ENCODE measurements around the gene AOC3. TPM values are rescaled to one million over a fixed set of nuclear protein-coding genes. Genes with fewer than 3 reads are reported as not detected.
A peak's percentile ranks its signal among the peaks of the same experiment; 100 is the strongest.
"Not testable (repeated sequence)": the region's sequence is repeated elsewhere in the genome, so short reads cannot be mapped to it uniquely, and the experiment has no call there.

Gene AOC3
- total RNA-seq, 1 donor from 2014 or later, result 36.5 TPM

- Mint-ChIP-seq H3K27ac (ENCODE audit: unreplicated experiment) (no peak overlapping the region), H3K36me3 (ENCODE audit: low read depth, unreplicated experiment) (peaks cover 5% of the 10 kb centered on the region), H3K4me1 (ENCODE audit: unreplicated experiment) (peaks cover 21% of the 10 kb centered on the region), H3K27me3 (ENCODE audit: unreplicated experiment) (peaks cover 9% of the 10 kb centered on the region), H3K9me3 (ENCODE audit: unreplicated experiment) (no peaks in the 10 kb centered on the region), H3K4me3 (ENCODE audit: unreplicated experiment) (no peak overlapping the region)
- DNase-seq (ENCODE audit: low spot score), result no peak
- TF ChIP-seq CTCF (IDR thresholded peaks at IDR 0.05; ENCODE audit: unreplicated experiment), result no peak
These were observed 1.4 kb upstream of the AOC3 start for GRCh38 chr17:42849451-42850181.

GRCh38 chr17:42851371-42852240 lies 607 bp downstream of the AOC3 start:
- not testable (repeated sequence) for H3K36me3 Mint-ChIP-seq (ENCODE audit: low read depth, unreplicated experiment); DNase-seq (ENCODE audit: low spot score); H3K27me3 Mint-ChIP-seq (ENCODE audit: unreplicated experiment); H3K9me3 Mint-ChIP-seq (ENCODE audit: unreplicated experiment); H3K27ac Mint-ChIP-seq (ENCODE audit: unreplicated experiment); H3K4me3 Mint-ChIP-seq (ENCODE audit: unreplicated experiment)
- H3K4me1 Mint-ChIP-seq (ENCODE audit: unreplicated experiment), result peaks cover 24% of the 10 kb centered on the region

- no peak for DNase-seq (ENCODE audit: low spot score)
- peaks cover 12% of the 10 kb centered on the region for H3K27me3 Mint-ChIP-seq (ENCODE audit: unreplicated experiment)
- H3K27ac Mint-ChIP-seq (ENCODE audit: unreplicated experiment), result peak overlapping the region; percentile 10
- no peaks in the 10 kb centered on the region for H3K36me3 Mint-ChIP-seq (ENCODE audit: low read depth, unreplicated experiment)
- TF ChIP-seq CTCF (IDR thresholded peaks at IDR 0.05; ENCODE audit: unreplicated experiment), result no peak
- H3K9me3 Mint-ChIP-seq (ENCODE audit: unreplicated experiment), result no peaks in the 10 kb centered on the region
- no peak overlapping the region for H3K4me3 Mint-ChIP-seq (ENCODE audit: unreplicated experiment)
- peaks cover 30% of the 10 kb centered on the region for H3K4me1 Mint-ChIP-seq (ENCODE audit: unreplicated experiment)
These were observed 1.4 kb downstream of the AOC3 start for GRCh38 chr17:42852351-42852750.

- peaks cover 33% of the 10 kb centered on the region for H3K4me1 Mint-ChIP-seq (ENCODE audit: unreplicated experiment)
- H3K27ac Mint-ChIP-seq (ENCODE audit: unreplicated experiment), result no peak overlapping the region
- H3K36me3 Mint-ChIP-seq (ENCODE audit: low read depth, unreplicated experiment), result no peaks in the 10 kb centered on the region
- DNase-seq (ENCODE audit: low spot score), result no peak
- no peak for TF ChIP-seq CTCF (IDR thresholded peaks at IDR 0.05; ENCODE audit: unreplicated experiment)
- H3K9me3 Mint-ChIP-seq (ENCODE audit: unreplicated experiment), result no peaks in the 10 kb centered on the region
- peaks cover 12% of the 10 kb centered on the region for H3K27me3 Mint-ChIP-seq (ENCODE audit: unreplicated experiment)
- H3K4me3 Mint-ChIP-seq (ENCODE audit: unreplicated experiment), result peak overlapping the region; percentile 48
These were observed 2.0 kb downstream of the AOC3 start for GRCh38 chr17:42853004-42853403.

- Mint-ChIP-seq H3K4me3 (ENCODE audit: unreplicated experiment) (peak overlapping the region; percentile 48), H3K27me3 (ENCODE audit: unreplicated experiment) (peaks cover 12% of the 10 kb centered on the region), H3K36me3 (ENCODE audit: low read depth, unreplicated experiment) (no peaks in the 10 kb centered on the region), H3K4me1 (ENCODE audit: unreplicated experiment) (peaks cover 33% of the 10 kb centered on the region), H3K27ac (ENCODE audit: unreplicated experiment) (peak overlapping the region; percentile 2), H3K9me3 (ENCODE audit: unreplicated experiment) (no peaks in the 10 kb centered on the region)
- TF ChIP-seq CTCF (IDR thresholded peaks at IDR 0.05; ENCODE audit: unreplicated experiment), result no peak
- DNase-seq (ENCODE audit: low spot score), result no peak
These were observed 2.6 kb downstream of the AOC3 start for GRCh38 chr17:42853597-42853967.
